GM21529 (cell line): ENCODE measurements around the gene DTD2.
"Not testable (repeated sequence)": the region's sequence is repeated elsewhere in the genome, so short reads cannot be mapped to it uniquely, and the experiment has no call there.

Experiments
- ATAC-seq: cut with Tn5 transposase; IDR thresholded peaks from one replicate; pipeline ENCODE4 v1.9.1; 2021; ENCODE audit not compliant: unreplicated experiment

The DTD2 gene

DNA sequence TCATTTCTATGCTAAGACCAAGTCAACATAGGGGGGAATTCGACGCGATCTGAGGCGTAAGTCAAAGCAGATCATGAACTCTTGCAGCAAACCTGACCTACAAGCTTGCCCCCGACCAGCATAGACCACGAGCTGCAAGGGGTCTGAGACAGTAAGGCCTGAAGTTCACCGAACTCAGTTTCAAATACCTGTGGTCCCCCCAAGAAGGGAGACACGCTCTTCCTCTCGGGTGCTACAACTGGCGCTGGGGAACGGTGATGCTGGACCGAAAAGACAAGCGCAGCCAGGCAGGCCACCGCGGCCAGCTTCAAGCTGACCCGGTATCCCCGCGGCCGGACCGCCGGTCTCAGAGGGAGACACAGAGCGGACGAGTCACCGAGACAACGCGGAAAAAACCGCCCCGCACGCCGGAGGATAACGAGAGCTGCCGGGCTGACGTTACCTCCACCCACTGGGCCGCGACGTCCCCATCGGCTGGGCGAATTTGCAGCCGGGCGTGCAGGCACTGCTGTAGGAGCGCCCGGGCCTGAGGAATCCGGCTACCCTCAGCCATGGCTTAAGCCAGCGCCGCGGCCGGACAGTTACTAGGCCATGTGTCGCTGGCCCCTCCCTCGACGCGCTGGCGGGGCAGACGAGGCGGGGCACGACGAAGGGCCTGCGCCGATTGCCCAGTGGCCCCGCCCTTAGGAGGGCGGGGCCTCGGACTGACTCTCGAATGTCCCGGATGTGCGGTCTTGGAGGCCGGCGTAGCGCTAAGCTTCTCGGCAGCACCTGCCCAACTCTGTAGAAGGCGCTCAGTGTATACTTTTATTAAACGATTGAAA is at the start of gene DTD2:
Gene DTD2 (minus strand): TSS at position 666 of the 824 bp plus-strand sequence. CDS start 113 bp downstream, at position 553.
- peak; percentile 99 for ATAC-seq

GRCh38 chr14:31505411-31505810 is 48.1 kb upstream of the DTD2 start:
- no peak for ATAC-seq

DNA sequence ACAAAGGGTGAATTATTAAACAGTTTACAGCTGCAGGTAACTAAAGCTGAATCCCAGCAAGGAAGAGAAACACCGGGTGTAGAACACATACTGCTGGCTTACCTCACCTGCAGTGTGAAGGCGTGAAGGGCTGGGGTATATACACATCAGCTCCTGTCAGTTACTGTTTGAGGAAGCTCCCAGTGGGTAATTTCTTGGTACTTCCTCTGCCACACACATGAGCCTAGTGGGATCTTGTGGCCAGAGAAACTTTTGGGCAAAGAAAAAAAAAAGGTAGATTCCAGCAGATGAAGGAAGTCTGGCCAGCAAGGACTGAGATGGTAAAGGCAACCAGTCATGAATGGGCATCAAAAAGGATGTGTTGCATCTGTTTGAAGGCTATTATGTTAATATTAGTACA is 44.6 kb upstream of the DTD2 start:
- no peak for ATAC-seq

DNA sequence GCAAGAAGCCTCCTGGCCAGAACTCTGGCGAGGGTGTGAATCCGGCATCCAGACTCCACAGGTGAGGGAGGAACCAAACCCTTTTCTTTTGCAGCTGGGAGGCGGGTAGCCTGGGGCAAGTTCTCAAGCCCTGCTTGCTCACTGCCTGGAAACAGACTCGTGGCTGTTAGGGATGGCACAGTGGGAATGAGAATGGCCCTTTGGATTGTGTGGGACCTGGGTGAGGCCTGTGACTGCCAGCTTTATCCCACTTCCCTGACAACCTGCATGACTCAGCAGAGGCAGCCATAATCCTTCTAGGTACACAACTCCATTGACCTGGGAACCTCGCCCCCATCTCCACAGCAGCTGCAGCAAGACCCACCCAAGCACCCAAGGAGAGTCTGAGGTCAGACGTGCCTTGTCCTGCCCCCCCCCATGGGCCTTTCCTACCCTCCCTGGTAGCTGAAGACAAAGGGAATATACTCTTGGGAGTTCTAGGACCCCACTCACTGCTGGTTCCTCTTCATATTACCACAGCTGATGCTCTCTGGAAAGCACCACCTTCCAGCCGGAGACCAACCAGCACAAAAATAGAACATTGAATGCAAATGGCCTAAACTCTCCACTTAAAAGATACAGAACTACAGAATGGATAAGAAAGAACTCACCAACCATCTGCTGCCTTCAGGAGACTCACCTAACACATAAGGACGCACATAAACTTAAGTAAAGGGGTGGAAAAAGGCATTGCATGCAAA is 35.6 kb upstream of the DTD2 start:
- no peak for ATAC-seq

GRCh38 chr14:31489691-31490090 is 32.4 kb upstream of the DTD2 start:
- ATAC-seq, result peak; percentile 82

DNA sequence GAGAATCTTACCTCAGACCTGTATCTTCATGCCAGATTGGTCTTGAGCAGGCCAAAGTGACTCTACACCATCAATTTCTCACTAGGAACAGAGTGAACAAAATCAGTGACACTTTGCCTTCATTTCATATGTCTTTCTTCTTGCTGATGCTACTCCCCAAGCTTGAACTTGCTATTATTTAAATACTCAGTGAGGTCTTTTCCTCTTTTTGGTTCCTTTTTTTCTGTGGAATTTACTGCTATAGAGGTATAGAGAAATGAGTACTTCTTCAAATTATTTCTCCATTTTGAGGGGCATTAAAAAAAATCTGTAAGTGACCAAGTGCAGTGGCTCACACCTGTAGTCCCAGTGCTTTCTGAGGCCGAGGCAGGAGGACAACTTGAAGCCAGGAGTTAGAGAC is 30.6 kb upstream of the DTD2 start, which contains the start of gene GPR33:
Gene GPR33 (minus strand): TSS at position 154 of the 400 bp plus-strand sequence. CDS start 4,074 bp downstream, outside the sequence.
- no peak for ATAC-seq

- ATAC-seq, result no peak
These were observed 29.5 kb upstream of the DTD2 start for GRCh38 chr14:31486764-31487163.

DNA sequence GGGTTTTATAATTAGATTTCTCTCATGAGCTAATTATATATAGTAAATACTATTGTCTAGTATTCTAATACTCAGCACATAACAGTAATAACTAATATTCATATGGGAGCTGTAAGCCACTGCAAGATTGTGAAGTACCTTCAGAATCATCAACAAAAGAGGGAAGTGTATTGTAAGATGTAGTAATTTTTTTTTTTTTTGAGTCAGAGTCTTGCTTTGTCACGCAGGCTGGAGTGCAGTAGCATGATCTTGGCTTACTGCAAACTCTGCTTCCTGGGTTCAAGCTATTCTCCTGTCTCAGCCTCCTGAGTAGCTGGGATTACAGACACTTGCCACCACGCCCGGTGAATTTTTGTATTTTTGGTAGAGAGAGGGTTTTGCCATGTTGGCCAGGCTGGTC is 27.4 kb upstream of the DTD2 start:
- ATAC-seq, result no peak

DNA sequence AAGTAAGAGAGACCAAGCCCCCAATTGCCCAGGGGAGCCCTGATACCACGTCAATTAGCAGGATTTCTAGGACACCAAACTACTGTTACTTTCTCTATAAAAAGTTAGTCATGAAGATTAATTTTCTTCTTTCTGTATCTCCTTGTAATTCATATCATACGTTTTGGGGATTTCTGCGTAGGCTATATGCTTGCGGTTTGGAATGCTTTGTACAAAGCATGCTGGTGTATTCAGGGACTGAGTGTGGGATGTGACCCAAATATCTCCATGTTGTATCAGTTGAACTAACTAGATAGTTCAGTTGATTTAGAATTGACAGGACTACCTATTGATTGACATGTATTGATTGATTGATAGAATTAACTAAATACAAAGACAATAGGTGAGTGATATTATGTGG is 22.9 kb upstream of the DTD2 start:
- no peak for ATAC-seq

DNA sequence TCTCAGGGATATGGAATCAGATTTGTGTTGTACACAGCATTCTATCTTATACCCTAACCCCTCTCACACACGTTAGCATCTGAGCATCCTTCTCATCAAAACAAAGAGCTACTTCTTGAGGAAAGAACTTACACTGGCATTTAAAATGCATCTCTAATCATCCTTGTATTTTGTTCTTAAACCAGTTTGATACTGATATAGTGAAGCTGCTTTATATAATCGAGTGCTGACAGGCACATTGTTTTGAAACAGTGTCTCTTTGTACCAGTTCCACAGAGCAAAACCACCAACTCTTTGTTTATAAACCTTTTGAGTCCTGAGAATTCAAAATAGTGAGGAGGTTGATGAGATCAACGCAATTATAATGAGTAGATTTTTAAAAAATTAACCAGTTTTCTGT is 21.7 kb upstream of the DTD2 start:
- ATAC-seq, result no peak

GRCh38 chr14:31477248-31477647 is 19.9 kb upstream of the DTD2 start:
- no peak for ATAC-seq

GRCh38 chr14:31476131-31476866 is 19.0 kb upstream of the DTD2 start:
- no peak for ATAC-seq

- no peak for ATAC-seq
These were observed 9.2 kb upstream of the DTD2 start for GRCh38 chr14:31466554-31466953.

DNA sequence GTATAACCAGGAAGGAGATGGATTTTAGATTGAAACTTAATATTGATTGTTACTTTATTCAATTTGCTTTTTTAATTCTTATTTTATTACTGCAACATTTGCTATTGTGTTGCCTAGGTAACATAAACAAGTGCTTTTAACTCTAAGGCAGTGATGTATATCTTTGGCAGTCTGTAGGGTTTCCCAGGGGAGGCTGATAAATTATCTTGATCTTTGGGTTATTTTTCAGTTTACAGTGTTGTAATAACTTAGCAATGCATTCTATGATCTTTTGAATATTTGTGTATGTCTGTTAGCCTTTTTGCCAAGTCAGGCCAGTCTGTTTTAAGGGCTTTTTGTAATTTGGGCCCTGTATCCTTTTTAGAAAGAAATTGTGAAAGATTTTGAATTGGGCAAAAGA is 7.8 kb upstream of the DTD2 start:
- ATAC-seq, result no peak

DNA sequence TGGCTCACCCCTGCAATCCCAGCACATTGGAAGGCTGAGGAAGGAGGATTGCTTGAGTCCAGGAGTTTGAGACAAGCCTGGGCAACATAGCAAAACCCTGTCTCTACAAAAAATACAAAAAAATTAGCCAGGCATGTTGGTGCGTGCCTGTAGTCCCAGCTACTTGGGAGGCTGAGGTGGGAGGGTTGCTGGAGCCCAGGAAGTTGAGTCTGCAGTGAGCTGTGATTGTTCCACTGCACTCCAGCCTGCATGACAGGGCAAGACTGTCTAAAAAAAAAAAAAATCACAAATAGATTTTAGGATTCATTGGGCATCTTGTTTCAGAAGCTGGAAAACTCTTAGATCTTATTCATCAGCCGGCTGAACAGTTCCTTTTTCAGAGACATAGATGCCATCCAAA is 5.1 kb upstream of the DTD2 start:
- not testable (repeated sequence) for ATAC-seq

- ATAC-seq, result no peak
These were observed 4.2 kb upstream of the DTD2 start for GRCh38 chr14:31461545-31461944.

DNA sequence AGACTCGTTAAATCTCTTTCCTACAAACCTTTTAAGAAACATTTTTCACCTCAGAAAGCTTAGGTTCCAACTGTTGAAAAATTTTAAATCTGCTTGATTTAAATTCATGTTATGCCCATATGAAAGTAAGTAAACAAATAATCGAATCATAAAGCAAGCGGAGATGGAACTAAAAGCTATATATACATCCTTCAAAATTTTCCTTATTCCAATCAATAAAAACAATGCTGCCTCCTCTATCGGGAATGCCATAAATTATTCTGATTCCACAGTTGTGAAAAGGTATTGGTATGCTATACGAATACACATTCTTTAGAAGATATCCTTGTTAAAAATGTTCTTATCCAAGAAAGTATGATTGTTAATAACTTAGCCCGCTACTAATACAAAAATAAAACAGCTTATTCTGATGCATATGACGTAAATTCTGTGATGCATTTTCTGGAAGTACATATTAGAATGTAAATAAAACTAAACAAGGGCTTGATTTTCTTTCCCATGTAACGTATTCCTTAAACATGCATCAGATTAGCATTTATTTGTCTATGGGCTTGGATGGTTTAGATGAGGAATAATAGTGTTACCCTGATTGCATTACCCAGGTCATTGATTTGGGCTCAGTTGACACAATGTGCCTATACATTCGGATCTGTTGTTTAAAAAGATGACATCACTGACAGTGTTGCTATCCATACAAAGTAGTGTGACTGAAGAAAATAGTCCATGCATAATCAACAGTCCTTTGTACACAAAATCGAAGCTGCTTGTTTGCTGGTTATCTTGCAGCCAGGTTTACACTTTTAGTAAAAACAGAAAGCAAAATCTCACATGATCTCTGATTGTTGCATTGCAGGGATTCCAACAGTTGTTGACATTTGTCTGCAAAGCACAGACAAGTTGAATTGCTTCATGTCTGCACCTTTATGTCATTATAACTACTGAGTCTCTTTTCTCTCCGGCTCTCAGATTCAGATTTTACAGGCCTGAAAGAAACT is 656 bp upstream of the DTD2 start:
- ATAC-seq, result no peak

DNA sequence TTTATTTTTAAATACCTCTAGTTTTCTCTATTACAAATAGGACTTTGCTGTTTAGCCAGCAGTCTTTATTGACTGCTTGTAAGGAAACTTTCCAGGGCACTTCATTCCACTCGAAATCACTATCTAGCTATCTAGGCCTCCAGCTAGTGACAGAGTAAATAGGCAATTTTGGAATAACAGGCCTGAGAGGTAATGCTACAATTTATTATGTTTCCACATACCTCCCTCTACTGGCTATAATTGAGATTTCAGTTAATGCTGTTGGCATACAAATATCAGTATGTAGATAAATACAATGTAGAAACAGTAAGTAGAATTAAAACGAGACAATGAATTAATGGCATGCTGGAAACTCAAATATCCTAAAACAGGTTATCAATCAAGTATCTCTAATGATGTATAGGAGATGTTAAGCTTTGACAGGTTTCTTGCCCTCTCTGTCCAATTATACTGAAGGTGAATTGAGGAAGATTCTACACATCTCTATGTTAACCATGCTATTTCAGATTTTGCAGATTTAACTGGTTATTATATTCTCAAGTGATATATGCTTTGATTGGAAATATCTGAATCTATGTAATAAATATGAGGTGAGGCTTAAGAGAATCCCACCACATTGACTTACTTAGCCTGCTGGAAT is 7.2 kb downstream of the DTD2 start:
- ATAC-seq, result no peak

DNA sequence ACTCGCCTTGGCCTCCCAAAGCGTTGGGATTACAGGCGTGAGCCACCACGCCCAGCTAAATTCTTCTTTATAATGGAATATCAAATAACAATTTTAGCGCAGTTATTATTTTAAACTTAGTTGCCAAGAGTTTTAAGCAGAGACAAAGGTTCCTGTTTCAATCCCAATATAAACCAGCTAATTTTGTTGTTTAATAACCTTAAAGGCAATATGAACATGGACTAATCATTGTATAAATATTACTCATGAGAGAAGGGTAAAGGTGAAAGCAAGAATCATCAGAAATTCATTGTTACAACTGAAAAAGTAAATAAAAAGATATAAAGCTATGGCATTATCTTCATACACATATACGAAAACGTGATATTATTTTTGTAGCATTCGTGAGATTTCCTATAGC is 8.2 kb downstream of the DTD2 start:
- ATAC-seq, result no peak

GRCh38 chr14:31445703-31446102 is 11.6 kb downstream of the DTD2 start:
- no peak for ATAC-seq
